KMS-11 (cell line): ENCODE measurements around the gene NVL.

Experiments
- H2AFZ ChIP-seq: fragments of 200-600 bp; sonication (generic); 2 replicates; pipeline ENCODE4 v1.6.1; 2016; ENCODE audit warnings: antibody characterized with exemption, mixed run types, low read depth
- H3K27ac ChIP-seq: fragments of 200-600 bp; sonication (generic); 2 replicates; pipeline ENCODE4 v1.6.1; 2016; ENCODE audit warnings: mild to moderate bottlenecking, mixed run types
- H3K27me3 ChIP-seq: fragments of 200-600 bp; sonication (generic); 2 replicates; pipeline ENCODE4 v1.6.1; 2017; ENCODE audit warnings: mild to moderate bottlenecking, low read depth, mixed run types, moderate library complexity; ENCODE audit not compliant: insufficient read depth
- H3K36me3 ChIP-seq: fragments of 200-600 bp; sonication (generic); 2 replicates; pipeline ENCODE4 v1.6.1; 2017; ENCODE audit warnings: mild to moderate bottlenecking, mixed run types; ENCODE audit not compliant: insufficient read depth
- H3K4me1 ChIP-seq: fragments of 200-600 bp; sonication (generic); 2 replicates; pipeline ENCODE4 v1.6.1; 2016; ENCODE audit warnings: mild to moderate bottlenecking, low read depth, mixed run types; ENCODE audit not compliant: poor library complexity, severe bottlenecking
- H3K4me2 ChIP-seq: fragments of 200-600 bp; sonication (generic); 2 replicates; pipeline ENCODE4 v1.7.0; 2016; ENCODE audit warnings: mild to moderate bottlenecking, mixed run types
- H3K4me3 ChIP-seq: fragments of 200-600 bp; sonication (generic); IDR thresholded peaks from 2 replicates; pipeline ENCODE4 v1.6.1; 2017; ENCODE audit warnings: low read depth, low read length, mixed read lengths; ENCODE audit not compliant: insufficient read depth
- H3K79me2 ChIP-seq: fragments of 200-600 bp; sonication (generic); 2 replicates; pipeline ENCODE4 v1.6.1; 2016; ENCODE audit warnings: low read depth, mixed run types; ENCODE audit not compliant: insufficient read depth
- H3K9ac ChIP-seq: fragments of 200-600 bp; sonication (generic); 2 replicates; pipeline ENCODE4 v1.6.1; 2016; ENCODE audit warnings: mild to moderate bottlenecking, mixed run types
- H4K20me1 ChIP-seq: fragments of 200-600 bp; sonication (generic); 2 replicates; pipeline ENCODE4 v1.6.1; 2016; ENCODE audit warnings: mild to moderate bottlenecking, mixed run types; ENCODE audit not compliant: insufficient read depth
- TF ChIP-seq, protein P1 (sequence below): fragments of 200-600 bp; sonication (generic); conservative IDR thresholded peaks from 2 replicates; pipeline ENCODE4 v1.6.1; 2017; ENCODE audit warnings: low read depth, mild to moderate bottlenecking, antibody characterized with exemption, low read length, moderate library complexity, mixed read lengths

The NVL gene

GRCh38 chr1:224237119-224237881, 92.7 kb downstream of the NVL start:
- Histone ChIP-seq H3K4me3 (no peak overlapping the region), H3K4me1 (no peaks in the 10 kb centered on the region), H3K27ac (no peak overlapping the region), H3K36me3 (peaks cover 4% of the 10 kb centered on the region; the same call in 1 of the 2 replicates), H3K9ac (no peak overlapping the region), H3K79me2 (no peaks in the 10 kb centered on the region), H2AFZ (no peak overlapping the region), H4K20me1 (no peaks in the 10 kb centered on the region), H3K27me3 (no peaks in the 10 kb centered on the region), H3K4me2 (no peak overlapping the region)
- TF ChIP-seq, protein P1, sequence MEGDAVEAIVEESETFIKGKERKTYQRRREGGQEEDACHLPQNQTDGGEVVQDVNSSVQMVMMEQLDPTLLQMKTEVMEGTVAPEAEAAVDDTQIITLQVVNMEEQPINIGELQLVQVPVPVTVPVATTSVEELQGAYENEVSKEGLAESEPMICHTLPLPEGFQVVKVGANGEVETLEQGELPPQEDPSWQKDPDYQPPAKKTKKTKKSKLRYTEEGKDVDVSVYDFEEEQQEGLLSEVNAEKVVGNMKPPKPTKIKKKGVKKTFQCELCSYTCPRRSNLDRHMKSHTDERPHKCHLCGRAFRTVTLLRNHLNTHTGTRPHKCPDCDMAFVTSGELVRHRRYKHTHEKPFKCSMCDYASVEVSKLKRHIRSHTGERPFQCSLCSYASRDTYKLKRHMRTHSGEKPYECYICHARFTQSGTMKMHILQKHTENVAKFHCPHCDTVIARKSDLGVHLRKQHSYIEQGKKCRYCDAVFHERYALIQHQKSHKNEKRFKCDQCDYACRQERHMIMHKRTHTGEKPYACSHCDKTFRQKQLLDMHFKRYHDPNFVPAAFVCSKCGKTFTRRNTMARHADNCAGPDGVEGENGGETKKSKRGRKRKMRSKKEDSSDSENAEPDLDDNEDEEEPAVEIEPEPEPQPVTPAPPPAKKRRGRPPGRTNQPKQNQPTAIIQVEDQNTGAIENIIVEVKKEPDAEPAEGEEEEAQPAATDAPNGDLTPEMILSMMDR: no peak

GRCh38 chr1:224235813-224236493, 94.0 kb downstream of the NVL start:
- H3K9ac ChIP-seq: no peak overlapping the region
- peaks cover 4% of the 10 kb centered on the region; the same call in 1 of the 2 replicates for H3K36me3 ChIP-seq
- no peak overlapping the region for H3K4me2 ChIP-seq

GRCh38 chr1:224234017-224234416, 96.0 kb downstream of the NVL start:
- no peaks in the 10 kb centered on the region for H3K27me3 ChIP-seq
- no peak overlapping the region for H3K9ac ChIP-seq
- H2AFZ ChIP-seq: no peak overlapping the region
- no peak overlapping the region for H3K4me3 ChIP-seq
- H3K27ac ChIP-seq: no peak overlapping the region
- TF ChIP-seq, protein P1: no peak
- H3K79me2 ChIP-seq: no peaks in the 10 kb centered on the region
- H4K20me1 ChIP-seq: no peaks in the 10 kb centered on the region
- H3K4me2 ChIP-seq: no peak overlapping the region
- peaks cover 4% of the 10 kb centered on the region; the same call in 1 of the 2 replicates for H3K36me3 ChIP-seq
- H3K4me1 ChIP-seq: no peaks in the 10 kb centered on the region

More at GRCh38 chr1:224235813-224236493, 94.0 kb downstream of the NVL start:
- no peak overlapping the region for H2AFZ ChIP-seq
- H3K27ac ChIP-seq: no peak overlapping the region
- no peaks in the 10 kb centered on the region for H3K4me1 ChIP-seq
- TF ChIP-seq, protein P1: no peak
- no peaks in the 10 kb centered on the region for H4K20me1 ChIP-seq
- no peak overlapping the region for H3K4me3 ChIP-seq
- H3K27me3 ChIP-seq: no peaks in the 10 kb centered on the region
- H3K79me2 ChIP-seq: no peaks in the 10 kb centered on the region

GRCh38 chr1:224226849-224227502, 103.0 kb downstream of the NVL start:
- Histone ChIP-seq H3K36me3 (no peaks in the 10 kb centered on the region; the same call in 1 of the 2 replicates), H2AFZ (no peak overlapping the region)
- TF ChIP-seq, protein P1: no peak

More at GRCh38 chr1:224226849-224227502, 103.0 kb downstream of the NVL start:
- H3K9ac ChIP-seq: no peak overlapping the region
- H3K79me2 ChIP-seq: no peaks in the 10 kb centered on the region
- H3K27me3 ChIP-seq: no peaks in the 10 kb centered on the region
- H3K4me3 ChIP-seq: no peak overlapping the region
- no peak overlapping the region for H3K27ac ChIP-seq
- H4K20me1 ChIP-seq: no peaks in the 10 kb centered on the region
- H3K4me1 ChIP-seq: no peaks in the 10 kb centered on the region
- H3K4me2 ChIP-seq: no peak overlapping the region
